Measurements from ENCODE around the gene CRIM1.

The CRIM1 gene

DNA sequence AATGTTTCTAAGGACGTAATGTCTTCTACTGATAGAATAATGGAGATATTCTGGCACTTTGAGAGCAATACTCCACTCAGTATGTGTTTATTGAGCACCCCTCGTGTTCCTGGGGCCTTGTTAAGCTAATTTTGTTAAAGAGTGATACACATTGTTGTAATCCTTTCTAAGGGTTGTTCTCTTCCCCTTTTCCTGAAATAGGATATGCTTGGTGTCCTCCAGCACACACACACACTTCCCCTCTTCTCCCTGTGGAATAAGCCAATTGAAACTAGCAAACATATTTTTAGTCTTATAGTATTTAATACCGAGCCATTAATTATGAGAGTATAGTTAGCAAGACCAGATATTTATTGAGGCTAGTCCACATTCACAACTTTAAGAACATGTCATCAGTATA is 114.1 kb downstream of the CRIM1 start:
- Histone ChIP-seq H3K4me3 (ENCODE audit: low read length) (no peak overlapping the region), H4K20me1 (ENCODE audit: insufficient read depth, low read length) (no peaks in the 10 kb centered on the region), H3K79me2 (ENCODE audit: low read length) (no peaks in the 10 kb centered on the region), H3K9me2 (replicated peaks; ENCODE audit: insufficient read depth, low read length) (no peaks in the 10 kb centered on the region), H3K27me3 (replicated peaks; ENCODE audit: insufficient read depth, low read length) (no peaks in the 10 kb centered on the region), H3K4me2 (ENCODE audit: low read depth, low read length) (no peak overlapping the region), H3K36me3 (replicated peaks; ENCODE audit: insufficient read depth, low read length) (no peaks in the 10 kb centered on the region), H2AFZ (ENCODE audit: low read length) (no peak overlapping the region), H3K9me3 (replicated peaks; ENCODE audit: insufficient read depth, low read length) (no peaks in the 10 kb centered on the region), H3K4me1 (ENCODE audit: low read length) (no peaks in the 10 kb centered on the region), H3F3A (ENCODE audit: insufficient read depth, low read length) (no peaks in the 10 kb centered on the region), H3K9ac (ENCODE audit: low read length) (no peak overlapping the region), H3K27ac (ENCODE audit: low read length) (no peak overlapping the region)
- DNase-seq, result no peak
- TF ChIP-seq EZH2 (optimal IDR thresholded peaks at IDR 0.05; ENCODE audit: low read depth, low read length) (no peak), EZH2phosphoT487 (IDR thresholded peaks at IDR 0.05; ENCODE audit: low read length) (no peak)
- TF ChIP-seq, protein P1, sequence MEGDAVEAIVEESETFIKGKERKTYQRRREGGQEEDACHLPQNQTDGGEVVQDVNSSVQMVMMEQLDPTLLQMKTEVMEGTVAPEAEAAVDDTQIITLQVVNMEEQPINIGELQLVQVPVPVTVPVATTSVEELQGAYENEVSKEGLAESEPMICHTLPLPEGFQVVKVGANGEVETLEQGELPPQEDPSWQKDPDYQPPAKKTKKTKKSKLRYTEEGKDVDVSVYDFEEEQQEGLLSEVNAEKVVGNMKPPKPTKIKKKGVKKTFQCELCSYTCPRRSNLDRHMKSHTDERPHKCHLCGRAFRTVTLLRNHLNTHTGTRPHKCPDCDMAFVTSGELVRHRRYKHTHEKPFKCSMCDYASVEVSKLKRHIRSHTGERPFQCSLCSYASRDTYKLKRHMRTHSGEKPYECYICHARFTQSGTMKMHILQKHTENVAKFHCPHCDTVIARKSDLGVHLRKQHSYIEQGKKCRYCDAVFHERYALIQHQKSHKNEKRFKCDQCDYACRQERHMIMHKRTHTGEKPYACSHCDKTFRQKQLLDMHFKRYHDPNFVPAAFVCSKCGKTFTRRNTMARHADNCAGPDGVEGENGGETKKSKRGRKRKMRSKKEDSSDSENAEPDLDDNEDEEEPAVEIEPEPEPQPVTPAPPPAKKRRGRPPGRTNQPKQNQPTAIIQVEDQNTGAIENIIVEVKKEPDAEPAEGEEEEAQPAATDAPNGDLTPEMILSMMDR (IDR thresholded peaks at IDR 0.05; ENCODE audit: low read length), result no peak

- TF ChIP-seq, protein P1 (IDR thresholded peaks at IDR 0.05; ENCODE audit: low read length), result no peak
- TF ChIP-seq EZH2 (optimal IDR thresholded peaks at IDR 0.05; ENCODE audit: low read depth, low read length) (no peak), EZH2phosphoT487 (IDR thresholded peaks at IDR 0.05; ENCODE audit: low read length) (no peak)
- Histone ChIP-seq H4K20me1 (ENCODE audit: insufficient read depth, low read length) (no peaks in the 10 kb centered on the region), H2AFZ (ENCODE audit: low read length) (no peak overlapping the region), H3K36me3 (replicated peaks; ENCODE audit: insufficient read depth, low read length) (no peaks in the 10 kb centered on the region), H3K9me3 (replicated peaks; ENCODE audit: insufficient read depth, low read length) (no peaks in the 10 kb centered on the region), H3F3A (ENCODE audit: insufficient read depth, low read length) (no peaks in the 10 kb centered on the region), H3K9me2 (replicated peaks; ENCODE audit: insufficient read depth, low read length) (no peaks in the 10 kb centered on the region), H3K4me3 (ENCODE audit: low read length) (no peak overlapping the region), H3K79me2 (ENCODE audit: low read length) (no peaks in the 10 kb centered on the region), H3K9ac (ENCODE audit: low read length) (no peak overlapping the region), H3K27me3 (replicated peaks; ENCODE audit: insufficient read depth, low read length) (no peaks in the 10 kb centered on the region), H3K4me1 (ENCODE audit: low read length) (0 out of 2 replicates have a peak, but pooled peaks cover 9% of the 10 kb centered on the region), H3K27ac (ENCODE audit: low read length) (no peak overlapping the region), H3K4me2 (ENCODE audit: low read depth, low read length) (no peak overlapping the region)
- no peak for DNase-seq
Measured at GRCh38 chr2:36473230-36473629, 117.7 kb downstream of the CRIM1 start.

- Histone ChIP-seq H3K27ac (ENCODE audit: low read length) (no peak overlapping the region), H3K9me3 (replicated peaks; ENCODE audit: insufficient read depth, low read length) (no peaks in the 10 kb centered on the region), H3K4me2 (ENCODE audit: low read depth, low read length) (no peak overlapping the region), H3F3A (ENCODE audit: insufficient read depth, low read length) (no peaks in the 10 kb centered on the region), H3K4me3 (ENCODE audit: low read length) (no peak overlapping the region), H3K9me2 (replicated peaks; ENCODE audit: insufficient read depth, low read length) (no peaks in the 10 kb centered on the region), H3K4me1 (ENCODE audit: low read length) (peaks cover 25% of the 10 kb centered on the region), H3K27me3 (replicated peaks; ENCODE audit: insufficient read depth, low read length) (no peaks in the 10 kb centered on the region), H3K36me3 (replicated peaks; ENCODE audit: insufficient read depth, low read length) (no peaks in the 10 kb centered on the region), H4K20me1 (ENCODE audit: insufficient read depth, low read length) (no peaks in the 10 kb centered on the region), H2AFZ (ENCODE audit: low read length) (no peak overlapping the region), H3K79me2 (ENCODE audit: low read length) (no peaks in the 10 kb centered on the region), H3K9ac (ENCODE audit: low read length) (no peak overlapping the region)
- TF ChIP-seq, protein P1 (IDR thresholded peaks at IDR 0.05; ENCODE audit: low read length), result no peak
- TF ChIP-seq EZH2 (optimal IDR thresholded peaks at IDR 0.05; ENCODE audit: low read depth, low read length), result no peak
- DNase-seq, result no peak
Measured at GRCh38 chr2:36476411-36476810, 120.8 kb downstream of the CRIM1 start.
